CD4-positive, CD25-positive, alpha-beta regulatory T cell (primary cell): Measurements from ENCODE around the gene SERPINB4. TPM values are rescaled to one million over a fixed set of nuclear protein-coding genes. Genes with fewer than 3 reads are reported as not detected.
"Not testable (repeated sequence)": the region's sequence is repeated elsewhere in the genome, so short reads cannot be mapped to it uniquely, and the experiment has no call there.

Experiments used
- ATAC-seq, 2 donors: fragments of 150-1000 bp; cut with Tn5 transposase; one replicate each; pipeline ENCODE4 v1.10.0; 2021; ENCODE audit warnings: low read depth in 2 of 2, moderate number of reproducible peaks in 2 of 2, moderate library complexity in 1 of 2
- DNase-seq, 3 donors: peaks; one replicate each; pipeline versions ENCODE4 v3.0.0 to v3.0.0-alpha.2; 2012 to 2022; ENCODE audit warnings: mixed read lengths in 1 of 3
- H3K27ac ChIP-seq: one replicate; pipeline ENCODE4 v1.7.0; 2013; ENCODE audit warnings: mild to moderate bottlenecking, low read length; ENCODE audit not compliant: insufficient read depth, poor library complexity, severe bottlenecking
- H3K27me3 ChIP-seq: one replicate; pipeline ENCODE4 v1.7.0; 2013; ENCODE audit warnings: low read length; ENCODE audit not compliant: control insufficient read depth, insufficient read depth
- H3K36me3 ChIP-seq: one replicate; pipeline ENCODE4 v1.7.0; 2013; ENCODE audit warnings: mild to moderate bottlenecking, low read length, moderate library complexity; ENCODE audit not compliant: control insufficient read depth, insufficient read depth
- H3K4me1 ChIP-seq: 2 replicates; pipeline ENCODE4 v1.7.0; 2013; ENCODE audit warnings: mild to moderate bottlenecking, low read length; ENCODE audit not compliant: insufficient read depth, control insufficient read depth, poor library complexity, severe bottlenecking
- H3K4me3 ChIP-seq: one replicate; pipeline ENCODE4 v1.7.0; 2013; ENCODE audit warnings: low read depth, mild to moderate bottlenecking, low read length, moderate library complexity
- H3K9me3 ChIP-seq, 2 experiments: 1 replicate in 1 of 2; 2 replicates in 1 of 2; pipeline ENCODE4 v1.7.0; 2013; ENCODE audit warnings: low read length in 2 of 2, mild to moderate bottlenecking in 1 of 2, moderate library complexity in 1 of 2; ENCODE audit not compliant: control insufficient read depth in 2 of 2
- H3K27ac Mint-ChIP-seq, 3 donors: one replicate each; pipeline ENCODE4 v1.8.0; 2020 to 2022; ENCODE audit warnings: mild to moderate bottlenecking in 3 of 3, mixed read lengths in 3 of 3, moderate library complexity in 2 of 3
- H3K27me3 Mint-ChIP-seq: one replicate; pipeline ENCODE4 v1.8.0; 2022; ENCODE audit warnings: mild to moderate bottlenecking, mixed read lengths
- H3K36me3 Mint-ChIP-seq: one replicate; pipeline ENCODE4 v1.8.0; 2020; ENCODE audit warnings: mixed read lengths
- H3K4me1 Mint-ChIP-seq, 4 donors: one replicate each; pipeline ENCODE4 v1.8.0; 2020 to 2022; ENCODE audit warnings: mixed read lengths in 4 of 4, mild to moderate bottlenecking in 1 of 4
- H3K4me3 Mint-ChIP-seq, 4 donors: one replicate each; pipeline ENCODE4 v1.8.0; 2020 to 2022; ENCODE audit warnings: mild to moderate bottlenecking in 4 of 4, mixed read lengths in 4 of 4, moderate library complexity in 3 of 4
- H3K9me3 Mint-ChIP-seq, 7 donors: one replicate each; pipeline ENCODE4 v1.8.0; 2020 to 2022; ENCODE audit warnings: mixed read lengths in 7 of 7, mild to moderate bottlenecking in 3 of 7, moderate library complexity in 2 of 7
- polyA plus RNA-seq, 4 donors: library from polyadenylated mRNA; unstranded; fragments of 300-500 nt; fragmentation: Illumina TruSeq; gene quantifications; one replicate each; pipeline ENCODE4 v1.2.3, GENCODE V29; 2021
- total RNA-seq: library from RNA; stranded (reverse); gene quantifications from one replicate; pipeline ENCODE4 v1.2.3, GENCODE V29; 2022

SERPINB4 gene
- total and polyA plus RNA-seq, 5 donors from 2014 or later, result not detected

GRCh38 chr18:63648241-63648640 lies 4.2 kb upstream of the SERPINB4 start:
- DNase-seq (no peak), ATAC-seq (no peak)
- no peaks in the 10 kb centered on the region for H3K36me3 Mint-ChIP-seq
- no peak overlapping the region for H3K27ac Mint-ChIP-seq
- H3K4me1 ChIP-seq, result no peaks in the 10 kb centered on the region
- H3K27me3 ChIP-seq, result no peaks in the 10 kb centered on the region
- no peaks in the 10 kb centered on the region for H3K36me3 ChIP-seq
- no peaks in the 10 kb centered on the region for H3K4me1 Mint-ChIP-seq
- no peak overlapping the region for H3K4me3 Mint-ChIP-seq
- H3K9me3 Mint-ChIP-seq, result peaks cover 0 to 3% (median 0%) of the 10 kb centered on the region in 7 donors
- H3K27me3 Mint-ChIP-seq, result no peaks in the 10 kb centered on the region
- H3K9me3 ChIP-seq, result no peaks in the 10 kb centered on the region
- H3K4me3 ChIP-seq, result no peak overlapping the region
- no peak overlapping the region for H3K27ac ChIP-seq

- no peaks in the 10 kb centered on the region for H3K36me3 Mint-ChIP-seq
- H3K4me3 Mint-ChIP-seq, result no peak overlapping the region
- H3K27ac Mint-ChIP-seq, result no peak overlapping the region
- H3K27me3 Mint-ChIP-seq, result no peaks in the 10 kb centered on the region
- no peak overlapping the region for H3K27ac ChIP-seq
- H3K36me3 ChIP-seq, result no peaks in the 10 kb centered on the region
- no peaks in the 10 kb centered on the region for H3K27me3 ChIP-seq
- no peaks in the 10 kb centered on the region for H3K4me1 ChIP-seq
- no peaks in the 10 kb centered on the region for H3K9me3 ChIP-seq
- H3K9me3 Mint-ChIP-seq, result peaks cover 0 to 2% (median 0%) of the 10 kb centered on the region in 7 donors
- DNase-seq, result no peak
- no peaks in the 10 kb centered on the region for H3K4me1 Mint-ChIP-seq
- no peak for ATAC-seq
- no peak overlapping the region for H3K4me3 ChIP-seq
These were observed 2.9 kb upstream of the SERPINB4 start for GRCh38 chr18:63646936-63647335.

DNA sequence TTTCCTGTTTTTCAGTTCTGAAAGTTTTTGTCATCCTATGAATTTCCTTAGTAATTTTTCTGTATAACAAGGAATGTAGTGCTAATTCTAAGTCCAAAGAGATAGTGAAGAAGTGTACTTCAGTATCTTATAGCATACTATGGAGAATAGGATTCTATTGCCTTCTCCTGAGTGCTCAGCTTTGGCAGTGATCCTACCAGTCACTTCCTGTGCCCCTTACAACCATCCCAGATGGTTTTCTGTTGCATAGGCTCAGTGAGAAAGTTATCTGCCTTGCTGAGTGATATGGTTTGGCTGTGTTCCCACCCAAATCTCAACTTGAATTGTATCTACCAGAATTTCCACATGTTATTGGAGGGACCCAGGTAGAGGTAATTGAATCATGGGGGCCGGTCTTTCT lies 638 bp upstream of the SERPINB4 start:
- H3K9me3 ChIP-seq, H3K9me3 Mint-ChIP-seq, H3K36me3 Mint-ChIP-seq, H3K4me3 Mint-ChIP-seq, H3K27me3 ChIP-seq, H3K27me3 Mint-ChIP-seq, H3K4me3 ChIP-seq, H3K27ac ChIP-seq, H3K36me3 ChIP-seq, ATAC-seq, DNase-seq, H3K4me1 ChIP-seq, H3K4me1 Mint-ChIP-seq, H3K27ac Mint-ChIP-seq: not testable (repeated sequence)

DNA sequence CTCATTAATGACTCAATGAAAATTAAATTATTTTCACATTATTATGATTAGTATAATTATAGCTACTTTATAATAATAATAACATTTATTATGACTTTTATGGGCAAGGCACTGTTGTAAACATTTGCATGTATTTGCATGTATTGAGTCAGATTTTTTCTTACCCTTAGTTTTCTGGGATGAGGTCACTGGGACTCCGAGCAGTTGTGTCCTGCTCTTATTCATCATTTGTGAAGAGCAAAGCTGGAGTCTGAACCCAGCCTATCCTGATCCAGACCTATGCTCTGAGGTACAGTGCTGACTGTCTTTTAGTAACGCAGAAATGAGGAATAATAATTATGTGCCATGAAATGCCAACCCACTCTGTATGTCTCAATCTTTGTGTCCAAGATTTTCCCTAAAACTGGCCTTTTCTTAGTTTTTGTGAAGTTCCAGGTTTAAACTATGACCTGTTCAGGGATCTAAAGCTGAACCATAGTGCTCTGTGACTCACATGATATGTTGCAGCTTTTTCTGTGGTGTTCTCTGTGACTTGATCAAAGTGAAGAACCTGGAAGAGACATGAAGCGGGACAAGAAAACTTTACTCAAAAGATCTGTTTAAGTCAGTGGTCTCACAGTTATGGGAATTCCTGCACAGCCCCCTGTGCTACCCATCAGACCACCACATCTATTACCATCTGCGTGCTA lies 1.2 kb downstream of the SERPINB4 start:
- DNase-seq, ATAC-seq, H3K4me3 Mint-ChIP-seq, H3K27me3 Mint-ChIP-seq, H3K4me1 Mint-ChIP-seq, H3K36me3 ChIP-seq, H3K4me1 ChIP-seq, H3K27ac ChIP-seq, H3K9me3 ChIP-seq, H3K36me3 Mint-ChIP-seq, H3K4me3 ChIP-seq, H3K27ac Mint-ChIP-seq, H3K27me3 ChIP-seq, H3K9me3 Mint-ChIP-seq: not testable (repeated sequence)

GRCh38 chr18:63641157-63641680 lies 2.8 kb downstream of the SERPINB4 start:
- not testable (repeated sequence) for DNase-seq, H3K27ac ChIP-seq, H3K27me3 ChIP-seq, H3K9me3 ChIP-seq, H3K4me1 ChIP-seq, ATAC-seq, H3K36me3 Mint-ChIP-seq, H3K27me3 Mint-ChIP-seq, H3K9me3 Mint-ChIP-seq, H3K4me3 ChIP-seq, H3K36me3 ChIP-seq, H3K4me3 Mint-ChIP-seq, H3K27ac Mint-ChIP-seq, H3K4me1 Mint-ChIP-seq

DNA sequence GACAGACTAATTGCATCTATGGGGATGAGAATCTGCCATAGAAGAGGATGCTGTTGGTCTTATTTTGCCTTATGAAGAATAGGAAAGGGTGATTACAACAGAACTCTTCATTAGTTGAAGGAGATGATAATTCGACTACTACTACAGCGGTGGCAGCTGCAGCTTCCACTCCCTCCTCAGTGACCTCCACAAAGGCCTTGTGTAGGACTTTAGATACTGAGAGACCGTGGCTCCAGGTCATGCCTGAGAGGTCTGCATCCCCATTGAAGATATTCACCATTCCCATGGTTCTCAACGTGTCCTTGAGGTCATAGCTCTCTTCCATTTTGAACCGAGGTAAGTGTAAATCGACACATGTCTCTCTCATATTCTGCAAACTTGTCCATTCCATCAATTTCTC lies 6.4 kb downstream of the SERPINB4 start:
- H3K4me1 ChIP-seq, result no peaks in the 10 kb centered on the region
- no peaks in the 10 kb centered on the region for H3K36me3 ChIP-seq
- H3K4me1 Mint-ChIP-seq, result no peaks in the 10 kb centered on the region
- no peaks in the 10 kb centered on the region for H3K9me3 ChIP-seq
- H3K27me3 Mint-ChIP-seq, result no peaks in the 10 kb centered on the region
- ATAC-seq (no peak), DNase-seq (no peak)
- no peak overlapping the region for H3K4me3 ChIP-seq
- no peak overlapping the region for H3K4me3 Mint-ChIP-seq
- no peak overlapping the region for H3K27ac Mint-ChIP-seq
- H3K27ac ChIP-seq, result no peak overlapping the region
- no peaks in the 10 kb centered on the region for H3K27me3 ChIP-seq
- no peaks in the 10 kb centered on the region for H3K36me3 Mint-ChIP-seq
- H3K9me3 Mint-ChIP-seq, result peaks cover 0 to 3% (median 0%) of the 10 kb centered on the region in 7 donors

GRCh38 chr18:63627819-63628218 lies 16.2 kb downstream of the SERPINB4 start:
- peaks cover 14 to 28% of the 10 kb centered on the region in 2 experiments for H3K9me3 ChIP-seq
- no peak for ATAC-seq
- no peaks in the 10 kb centered on the region for H3K36me3 Mint-ChIP-seq
- H3K27ac ChIP-seq, result no peak overlapping the region
- no peak overlapping the region for H3K27ac Mint-ChIP-seq
- H3K4me3 ChIP-seq, result no peak overlapping the region
- H3K36me3 ChIP-seq, result no peaks in the 10 kb centered on the region
- H3K4me1 Mint-ChIP-seq, result no peaks in the 10 kb centered on the region
- no peak for DNase-seq
- H3K9me3 Mint-ChIP-seq, result peaks cover 3 to 40% (median 7%) of the 10 kb centered on the region in 7 donors
- H3K27me3 Mint-ChIP-seq, result no peaks in the 10 kb centered on the region
- no peaks in the 10 kb centered on the region for H3K4me1 ChIP-seq
- no peak overlapping the region for H3K4me3 Mint-ChIP-seq
- H3K27me3 ChIP-seq, result no peaks in the 10 kb centered on the region

DNA sequence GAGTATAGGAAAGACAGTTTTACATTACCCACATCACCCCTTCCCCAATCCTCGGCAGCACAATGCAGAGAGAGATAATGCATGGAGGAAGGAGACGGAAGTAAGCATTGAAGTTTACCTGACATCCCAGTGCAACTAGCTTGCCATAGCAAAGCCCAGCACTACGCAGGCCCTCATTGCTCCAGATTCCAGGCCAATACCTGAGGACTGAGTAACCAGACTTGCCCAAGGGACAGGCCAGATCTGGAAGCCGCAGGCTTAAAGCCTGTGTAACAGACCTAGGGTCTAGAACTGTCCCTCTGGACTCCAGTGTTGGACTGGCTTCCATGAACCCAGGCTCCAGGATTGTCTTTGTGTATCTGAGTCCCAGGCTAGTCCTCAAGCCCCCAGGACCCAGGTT lies 17.6 kb downstream of the SERPINB4 start:
- Histone ChIP-seq H3K9me3 (peaks cover 14 to 28% of the 10 kb centered on the region in 2 experiments), H3K4me3 (no peak overlapping the region), H3K4me1 (no peaks in the 10 kb centered on the region), H3K27me3 (no peaks in the 10 kb centered on the region), H3K36me3 (no peaks in the 10 kb centered on the region), H3K27ac (no peak overlapping the region)
- Mint-ChIP-seq H3K4me3 (no peak overlapping the region), H3K4me1 (no peaks in the 10 kb centered on the region), H3K36me3 (no peaks in the 10 kb centered on the region), H3K9me3 (peaks cover 3 to 42% (median 7%) of the 10 kb centered on the region in 7 donors), H3K27ac (peak overlapping the region in 1 of 3 donors; percentile 20), H3K27me3 (no peaks in the 10 kb centered on the region)
- DNase-seq (no peak), ATAC-seq (no peak)
